22Rv1 (cell line): ENCODE results near the gene TSPAN4.

Experiments used
- ZFX ChIP-seq: fragments of 450-650 bp; IDR thresholded peaks from 2 replicates; pipeline ENCODE4 v1.6.1; 2017; ENCODE audit warnings: antibody characterized with exemption, borderline replicate concordance
- TF ChIP-seq, protein P1 (sequence below): fragments of 450-650 bp; IDR thresholded peaks from 2 replicates; pipeline ENCODE4 v1.5.1; 2017; ENCODE audit warnings: mild to moderate bottlenecking

DNA sequence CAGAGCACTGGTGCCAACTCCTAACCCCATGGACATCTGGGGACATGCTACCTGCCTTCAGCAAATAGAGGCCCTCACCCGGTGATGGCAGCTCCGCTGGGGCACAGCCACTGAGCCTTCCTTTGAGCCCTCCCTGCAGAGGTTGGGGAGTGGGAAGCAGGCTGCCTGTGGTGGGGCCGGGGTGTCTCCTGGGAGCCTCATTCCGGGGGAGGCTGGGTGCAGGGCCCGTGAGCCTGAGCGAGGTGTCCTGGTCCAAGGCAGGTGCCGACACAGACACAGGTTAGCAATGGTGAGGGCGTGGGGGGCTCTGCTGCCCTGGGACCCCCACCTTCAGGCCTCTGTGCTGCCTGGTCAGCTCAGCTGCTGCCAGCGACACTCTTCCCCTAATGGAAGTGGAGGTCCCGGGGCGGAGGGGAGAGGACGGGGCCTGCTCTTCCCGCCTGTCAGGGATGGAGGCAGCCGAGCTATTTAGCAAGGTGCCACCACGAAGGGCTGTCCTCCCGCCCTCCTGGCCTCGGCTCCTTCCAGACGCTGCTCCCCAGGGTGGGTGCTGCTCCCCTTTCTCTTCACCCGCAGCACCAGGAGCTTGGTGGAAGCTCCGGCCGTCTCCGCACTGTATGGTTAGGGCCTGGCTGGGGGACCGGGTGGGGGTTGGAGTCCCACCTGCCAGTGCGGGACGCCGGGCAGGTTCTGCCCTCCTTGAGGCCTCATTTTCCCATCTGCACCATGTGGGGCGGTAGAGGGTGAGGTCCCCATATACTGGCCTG is 11.2 kb downstream of the TSPAN4 start:
- TF ChIP-seq, protein P1, sequence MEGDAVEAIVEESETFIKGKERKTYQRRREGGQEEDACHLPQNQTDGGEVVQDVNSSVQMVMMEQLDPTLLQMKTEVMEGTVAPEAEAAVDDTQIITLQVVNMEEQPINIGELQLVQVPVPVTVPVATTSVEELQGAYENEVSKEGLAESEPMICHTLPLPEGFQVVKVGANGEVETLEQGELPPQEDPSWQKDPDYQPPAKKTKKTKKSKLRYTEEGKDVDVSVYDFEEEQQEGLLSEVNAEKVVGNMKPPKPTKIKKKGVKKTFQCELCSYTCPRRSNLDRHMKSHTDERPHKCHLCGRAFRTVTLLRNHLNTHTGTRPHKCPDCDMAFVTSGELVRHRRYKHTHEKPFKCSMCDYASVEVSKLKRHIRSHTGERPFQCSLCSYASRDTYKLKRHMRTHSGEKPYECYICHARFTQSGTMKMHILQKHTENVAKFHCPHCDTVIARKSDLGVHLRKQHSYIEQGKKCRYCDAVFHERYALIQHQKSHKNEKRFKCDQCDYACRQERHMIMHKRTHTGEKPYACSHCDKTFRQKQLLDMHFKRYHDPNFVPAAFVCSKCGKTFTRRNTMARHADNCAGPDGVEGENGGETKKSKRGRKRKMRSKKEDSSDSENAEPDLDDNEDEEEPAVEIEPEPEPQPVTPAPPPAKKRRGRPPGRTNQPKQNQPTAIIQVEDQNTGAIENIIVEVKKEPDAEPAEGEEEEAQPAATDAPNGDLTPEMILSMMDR = no peak
- no peak for TF ChIP-seq ZFX
